Endothelial cell of umbilical vein (primary cell): ENCODE results near the gene ADI1. TPM values are rescaled to one million over a fixed set of nuclear protein-coding genes. Genes with fewer than 3 reads are reported as not detected.

Experiments used
- BruUV-seq: library from RNA; stranded (reverse); fragments of 400-500 nt; replicated peaks from 2 replicates; lab custom pipeline; 2021; lab: Mats Ljungman, UMichigan
- CTCF ChIA-PET: fragments of 300-600, 350-600 bp; sonication (Branson Sonifier 250); formaldehyde crosslinking; loops from one replicate; lab custom pipeline; 2021; ENCODE audit warnings: antibody characterized with exemption, inconsistent platforms; lab: Charles Lee
- POLR2A ChIA-PET: fragments of 300-600, 350-600 bp; sonication (Branson Sonifier 250); formaldehyde crosslinking; loops from one replicate; lab custom pipeline; 2021; ENCODE audit warnings: antibody characterized with exemption, inconsistent platforms; lab: Charles Lee
- DNase-seq: peaks from one replicate; pipeline ENCODE4 v3.0.0-alpha.2; 2011; ENCODE audit warnings: low read depth, low spot score
- FAIRE-seq: peaks from 2 replicates; lab custom pipeline; 2011; peaks lifted over from hg19 to GRCh38; lab: Jason Lieb, UNC
- H2AFZ ChIP-seq: 2 replicates; pipeline ENCODE4 v1.6.0; 2012; ENCODE audit warnings: low read depth, low read length, control low read depth, inconsistent platforms
- H3K27ac ChIP-seq: 2 replicates; pipeline ENCODE4 v1.5.1; 2011; ENCODE audit warnings: low read depth, mild to moderate bottlenecking, control low read depth, low read length, moderate library complexity; ENCODE audit not compliant: insufficient read depth
- H3K27me3 ChIP-seq, 2 experiments: 2 replicates each; pipeline versions ENCODE4 v1.6.0 to v1.6.1; 2011; ENCODE audit warnings: low read length in 2 of 2, mixed read lengths in 1 of 2; ENCODE audit not compliant: control insufficient read depth in 2 of 2, insufficient read depth in 2 of 2
- H3K36me3 ChIP-seq, 2 experiments: 2 replicates in 1 of 2; 3 replicates in 1 of 2; pipeline ENCODE4 v1.5.1; 2011; ENCODE audit warnings: low read length in 2 of 2, mild to moderate bottlenecking in 1 of 2, moderate library complexity in 1 of 2; ENCODE audit not compliant: control insufficient read depth in 2 of 2, insufficient read depth in 2 of 2; ENCODE audit errors: extremely low read depth in 1 of 2
- H3K4me1 ChIP-seq: 3 replicates; pipeline ENCODE4 v1.5.1; 2011; ENCODE audit warnings: mild to moderate bottlenecking, low read length; ENCODE audit not compliant: control insufficient read depth, insufficient read depth; ENCODE audit errors: extremely low read depth
- H3K4me2 ChIP-seq: 2 replicates; pipeline ENCODE4 v1.6.1; 2011; ENCODE audit warnings: low read length, control low read depth, mixed read lengths; ENCODE audit not compliant: insufficient read depth
- H3K4me3 ChIP-seq, 3 experiments: fragments of 200-600 bp in 1 of 3; sonication (generic), shearing (Covaris generic) in 1 of 3; replicated peaks in 1 of 3; 2 replicates each; pipeline ENCODE4 v1.5.1; 2011 to 2016; ENCODE audit warnings: control low read depth in 3 of 3, low read length in 3 of 3, mild to moderate bottlenecking in 2 of 3, inconsistent platforms in 1 of 3, low read depth in 1 of 3, moderate library complexity in 1 of 3; ENCODE audit not compliant: insufficient read depth in 1 of 3
- H3K79me2 ChIP-seq: 2 replicates; pipeline ENCODE4 v1.6.0; 2012; ENCODE audit warnings: low read length, inconsistent platforms; ENCODE audit not compliant: control insufficient read depth, insufficient read depth
- H3K9ac ChIP-seq: replicated peaks from 2 replicates; pipeline ENCODE3; 2011; ENCODE audit warnings: low read length, control low read depth; ENCODE audit not compliant: insufficient read depth; ENCODE audit errors: extremely low read depth
- H3K9me1 ChIP-seq: replicated peaks from 3 replicates; pipeline ENCODE4 v1.6.0; 2011; ENCODE audit warnings: mild to moderate bottlenecking, low read length; ENCODE audit not compliant: control insufficient read depth, insufficient read depth; ENCODE audit errors: extremely low read depth
- H3K9me3 ChIP-seq: replicated peaks from 2 replicates; pipeline ENCODE4 v1.5.1; 2012; ENCODE audit warnings: low read length, inconsistent platforms; ENCODE audit not compliant: control insufficient read depth, insufficient read depth
- H4K20me1 ChIP-seq: replicated peaks from 2 replicates; pipeline ENCODE3; 2011; ENCODE audit warnings: mild to moderate bottlenecking, low read length; ENCODE audit not compliant: control insufficient read depth, insufficient read depth; ENCODE audit errors: extremely low read depth
- FOS ChIP-seq: IDR thresholded peaks from 2 replicates; pipeline ENCODE4 v1.6.1; 2011; ENCODE audit warnings: mild to moderate bottlenecking, low read length, moderate library complexity, borderline replicate concordance; ENCODE audit not compliant: insufficient read depth
- GATA2 ChIP-seq: IDR thresholded peaks from 2 replicates; pipeline ENCODE4 v1.7.0; 2011; ENCODE audit warnings: low read depth, mild to moderate bottlenecking, moderate library complexity, mixed read lengths, low read length; ENCODE audit not compliant: insufficient read length, insufficient read depth
- POLR2A ChIP-seq: IDR thresholded peaks from 2 replicates; pipeline ENCODE4 v1.6.1; 2012; ENCODE audit warnings: low read depth, mild to moderate bottlenecking, control low read depth, low read length
- dilution Hi-C: fragments of 300-500 bp; cut with MboI; formaldehyde crosslinking; loops from one replicate; pipeline ENCODE4 v1.15.0; 2019; ENCODE audit warnings: low sequenced_read_pairs; ENCODE audit not compliant: extremely low pct_ligation_motif_present
- intact Hi-C: fragments of 100-400 bp; cut with micrococcal nuclease; formaldehyde crosslinking; loops from one replicate; pipeline ENCODE4 v1.10.0; 2022
- polyA plus RNA-seq, 4 experiments: library from polyadenylated mRNA; depleted of rRNA in 3 of 4; stranded (reverse) in 3 of 4; unstranded in 1 of 4; fragments of >200 nt; gene quantifications; 2 replicates each; pipeline versions ENCODE4 v1.2.1 to v1.2.3, GENCODE V29; 2011 to 2012; ENCODE audit warnings: missing spikeins in 1 of 4
- total RNA-seq: library from RNA; stranded (reverse); gene quantifications from 2 replicates; pipeline ENCODE4 v1.2.3, GENCODE V29; 2021
- TF ChIP-seq, protein P1 (sequence below): IDR thresholded peaks from 2 replicates; pipeline ENCODE4 v1.6.1; 2011; ENCODE audit not compliant: insufficient read depth, insufficient read length

ADI1 gene
- total and polyA plus RNA-seq, 2 donors (not counting 3 experiments of a cell fraction or from before 2014, with no cell fraction given): 38.6 to 49.7 TPM

GRCh38 chr2:3483227-3483985, 35.9 kb downstream of the ADI1 start:
- H3K4me3 ChIP-seq: no peak overlapping the region
- CTCF ChIA-PET: no interaction called here
- no peak overlapping the region for H3K9ac ChIP-seq
- peaks cover 0 to 14% of the 10 kb centered on the region in 2 experiments for H3K36me3 ChIP-seq
- H3K9me3 ChIP-seq: no peaks in the 10 kb centered on the region
- POLR2A ChIA-PET: no interaction called here
- dilution Hi-C loops: no loop called here
- no peaks in the 10 kb centered on the region for H3K9me1 ChIP-seq
- H3K79me2 ChIP-seq: no peaks in the 10 kb centered on the region
- FAIRE-seq (no peak), DNase-seq (peak; percentile 80)
- BruUV-seq: no TSS peak
- no peaks in the 10 kb centered on the region for H3K4me1 ChIP-seq
- no peak overlapping the region for H3K4me2 ChIP-seq
- intact Hi-C loops: no loop called here
- no peaks in the 10 kb centered on the region for H3K27me3 ChIP-seq
- H2AFZ ChIP-seq: no peak overlapping the region
- no peak overlapping the region for H3K27ac ChIP-seq
- no peak for TF ChIP-seq FOS
- TF ChIP-seq, protein P1, sequence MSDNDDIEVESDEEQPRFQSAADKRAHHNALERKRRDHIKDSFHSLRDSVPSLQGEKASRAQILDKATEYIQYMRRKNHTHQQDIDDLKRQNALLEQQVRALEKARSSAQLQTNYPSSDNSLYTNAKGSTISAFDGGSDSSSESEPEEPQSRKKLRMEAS: peak; percentile 18
- H4K20me1 ChIP-seq: no peaks in the 10 kb centered on the region

GRCh38 chr2:3482363-3482821, 36.9 kb downstream of the ADI1 start:
- Histone ChIP-seq H3K27me3 (no peaks in the 10 kb centered on the region), H3K9me1 (no peaks in the 10 kb centered on the region)

More at GRCh38 chr2:3482363-3482821, 36.9 kb downstream of the ADI1 start:
- Histone ChIP-seq H3K36me3 (peaks cover 0 to 14% of the 10 kb centered on the region in 2 experiments), H3K4me2 (no peak overlapping the region), H3K4me3 (no peak overlapping the region), H3K4me1 (no peaks in the 10 kb centered on the region), H3K79me2 (no peaks in the 10 kb centered on the region), H2AFZ (no peak overlapping the region), H3K9ac (no peak overlapping the region), H3K27ac (no peak overlapping the region), H3K9me3 (no peaks in the 10 kb centered on the region), H4K20me1 (no peaks in the 10 kb centered on the region)
- TF ChIP-seq, protein P1: no peak
- no peak for TF ChIP-seq POLR2A
- no peak for TF ChIP-seq GATA2
- CTCF ChIA-PET: interaction anchor here (1.9 kb wide), 1 partner anchor 11 kb away, joined by 4 read pairs; no protein-coding TSS in a partner anchor
- no TSS peak for BruUV-seq
- DNase-seq: no peak
- FAIRE-seq: no peak
- POLR2A ChIA-PET: no interaction called here
- intact Hi-C loops (no loop called here), dilution Hi-C loops (no loop called here)
